Measurements from ENCODE around the gene SCN10A. TPM values are rescaled to one million over a fixed set of nuclear protein-coding genes. Genes with fewer than 3 reads are reported as not detected.

Gene SCN10A
- total RNA-seq, 1 donor from 2014 or later = not detected

DNA sequence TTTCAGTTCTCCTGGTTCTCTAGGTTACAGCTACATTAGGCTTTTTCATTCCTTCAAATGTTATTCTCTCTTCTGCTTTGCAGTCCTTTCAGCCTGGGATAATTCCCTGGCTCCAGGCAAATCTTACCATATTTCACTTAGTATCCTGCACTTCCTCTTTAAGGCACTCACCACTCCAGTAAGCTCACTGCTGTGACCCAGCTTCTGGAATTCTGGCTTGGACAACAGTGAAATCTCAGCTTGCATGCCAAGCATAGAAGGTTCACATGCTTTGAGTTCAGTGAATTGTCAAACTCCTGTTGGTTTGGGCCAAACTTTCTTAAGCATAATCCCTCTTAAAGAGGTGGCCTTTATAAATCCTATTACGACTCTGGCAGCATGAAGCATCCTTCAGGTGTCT lies 69.4 kb downstream of the SCN10A start:
- H3K36me3 Mint-ChIP-seq (ENCODE audit: low read depth) = no peaks in the 10 kb centered on the region
- no peak for TF ChIP-seq CTCF (IDR thresholded peaks at IDR 0.05)
- no peak overlapping the region for H3K27ac Mint-ChIP-seq (ENCODE audit: unreplicated experiment)

GRCh38 chr3:38743043-38743442 lies 73.0 kb downstream of the SCN10A start:
- H3K9me3 Mint-ChIP-seq (ENCODE audit: low read depth) = no peaks in the 10 kb centered on the region
- no peaks in the 10 kb centered on the region for H3K4me1 Mint-ChIP-seq (ENCODE audit: low read depth)
- no peak overlapping the region for H3K27ac Mint-ChIP-seq (ENCODE audit: unreplicated experiment)
- H3K27me3 Mint-ChIP-seq (ENCODE audit: low read depth) = peaks cover 12% of the 10 kb centered on the region
- H3K36me3 Mint-ChIP-seq (ENCODE audit: low read depth) = no peaks in the 10 kb centered on the region
- H3K4me3 Mint-ChIP-seq (ENCODE audit: unreplicated experiment) = no peak overlapping the region
- TF ChIP-seq CTCF (IDR thresholded peaks at IDR 0.05) = no peak
- DNase-seq (ENCODE audit: low spot score) = no peak

More for the DNA sequence above, 69.4 kb downstream of the SCN10A start:
- Mint-ChIP-seq H3K4me3 (ENCODE audit: unreplicated experiment) (no peak overlapping the region), H3K9me3 (ENCODE audit: low read depth) (no peaks in the 10 kb centered on the region), H3K4me1 (ENCODE audit: low read depth) (no peaks in the 10 kb centered on the region), H3K27me3 (ENCODE audit: low read depth) (peaks cover 14% of the 10 kb centered on the region)
- no peak for DNase-seq (ENCODE audit: low spot score)

- no peak for DNase-seq (ENCODE audit: low spot score)
- TF ChIP-seq CTCF (IDR thresholded peaks at IDR 0.05) = no peak
- Mint-ChIP-seq H3K4me1 (ENCODE audit: low read depth) (no peaks in the 10 kb centered on the region), H3K27me3 (ENCODE audit: low read depth) (peaks cover 12% of the 10 kb centered on the region), H3K27ac (ENCODE audit: unreplicated experiment) (no peak overlapping the region), H3K9me3 (ENCODE audit: low read depth) (no peaks in the 10 kb centered on the region), H3K4me3 (ENCODE audit: unreplicated experiment) (no peak overlapping the region), H3K36me3 (ENCODE audit: low read depth) (no peaks in the 10 kb centered on the region)
Measured at GRCh38 chr3:38742550-38742949, 73.5 kb downstream of the SCN10A start.

DNA sequence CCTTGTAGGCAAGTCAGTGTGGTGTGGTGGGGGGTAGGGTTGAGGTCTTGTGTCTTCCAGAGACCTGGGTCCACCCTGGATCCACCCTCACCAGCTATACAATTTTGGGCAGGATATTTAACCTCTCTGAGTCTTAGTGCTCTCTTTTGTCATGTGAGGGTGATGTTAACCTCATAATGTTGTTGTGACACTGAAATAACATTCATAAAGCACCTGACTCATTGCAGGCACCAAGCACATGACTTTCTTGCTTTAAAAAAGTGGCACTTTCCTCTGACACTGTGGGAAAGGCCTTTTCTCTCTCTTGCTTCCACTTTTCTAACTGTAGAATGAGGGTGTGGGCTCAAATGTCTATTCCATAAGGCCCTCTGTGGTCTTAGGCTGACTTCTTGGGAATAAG lies 75.5 kb downstream of the SCN10A start:
- no peaks in the 10 kb centered on the region for H3K4me1 Mint-ChIP-seq (ENCODE audit: low read depth)
- no peak overlapping the region for H3K27ac Mint-ChIP-seq (ENCODE audit: unreplicated experiment)
- peaks cover 12% of the 10 kb centered on the region for H3K27me3 Mint-ChIP-seq (ENCODE audit: low read depth)
- H3K9me3 Mint-ChIP-seq (ENCODE audit: low read depth) = no peaks in the 10 kb centered on the region
- no peaks in the 10 kb centered on the region for H3K36me3 Mint-ChIP-seq (ENCODE audit: low read depth)
- no peak for DNase-seq (ENCODE audit: low spot score)
- H3K4me3 Mint-ChIP-seq (ENCODE audit: unreplicated experiment) = no peak overlapping the region
- no peak for TF ChIP-seq CTCF (IDR thresholded peaks at IDR 0.05)

GRCh38 chr3:38739931-38740330 lies 76.1 kb downstream of the SCN10A start:
- DNase-seq (ENCODE audit: low spot score) = no peak
- Mint-ChIP-seq H3K27me3 (ENCODE audit: low read depth) (peaks cover 12% of the 10 kb centered on the region), H3K4me1 (ENCODE audit: low read depth) (no peaks in the 10 kb centered on the region), H3K9me3 (ENCODE audit: low read depth) (no peaks in the 10 kb centered on the region), H3K36me3 (ENCODE audit: low read depth) (no peaks in the 10 kb centered on the region), H3K4me3 (ENCODE audit: unreplicated experiment) (no peak overlapping the region), H3K27ac (ENCODE audit: unreplicated experiment) (no peak overlapping the region)
- no peak for TF ChIP-seq CTCF (IDR thresholded peaks at IDR 0.05)

Data from chondrocyte (in vitro differentiated cells).